CD14-positive monocyte (primary cell): ENCODE data around the gene WDR48. TPM values are rescaled to one million over a fixed set of nuclear protein-coding genes. Genes with fewer than 3 reads are reported as not detected.
A peak's percentile ranks its signal among the peaks of the same experiment; 100 is the strongest.

Experiments used
- DNase-seq, 3 donors: peaks; one replicate each; pipeline ENCODE4 v3.0.0-alpha.2; 2011 to 2022
- H2AFZ ChIP-seq: 2 replicates; pipeline ENCODE4 v1.6.0; 2012; ENCODE audit warnings: mild to moderate bottlenecking, low read depth, low read length, inconsistent platforms; ENCODE audit not compliant: insufficient read depth, poor library complexity, severe bottlenecking
- H3K27ac ChIP-seq, 2 donors: 1 replicate in 1 of 2; 2 replicates in 1 of 2; pipeline ENCODE4 v1.5.1; 2012 to 2013; ENCODE audit warnings: low read length in 2 of 2, control low read depth in 1 of 2, inconsistent platforms in 1 of 2, low read depth in 1 of 2, mild to moderate bottlenecking in 1 of 2
- H3K27me3 ChIP-seq, 2 donors: one replicate each; pipeline versions ENCODE4 v1.6.0 to v1.6.1; 2011 to 2013; ENCODE audit warnings: low read length in 2 of 2; ENCODE audit not compliant: control insufficient read depth in 2 of 2, insufficient read depth in 2 of 2
- H3K36me3 ChIP-seq, 2 donors: replicated peaks in 1 of 2; 1 replicate in 1 of 2; 2 replicates in 1 of 2; pipeline versions ENCODE4 v1.5.1 to v1.6.1; 2012 to 2013; ENCODE audit warnings: low read length in 2 of 2, control low read depth in 1 of 2, inconsistent platforms in 1 of 2, mild to moderate bottlenecking in 1 of 2; ENCODE audit not compliant: insufficient read depth in 2 of 2, control insufficient read depth in 1 of 2
- H3K4me1 ChIP-seq, 2 donors: 1 replicate in 1 of 2; 2 replicates in 1 of 2; pipeline versions ENCODE4 v1.5.1 to v1.6.1; 2012 to 2013; ENCODE audit warnings: low read length in 2 of 2, control low read depth in 1 of 2, inconsistent platforms in 1 of 2, mild to moderate bottlenecking in 1 of 2, moderate library complexity in 1 of 2; ENCODE audit not compliant: insufficient read depth in 2 of 2, control insufficient read depth in 1 of 2
- H3K4me2 ChIP-seq: replicated peaks from 2 replicates; pipeline ENCODE3; 2012; ENCODE audit warnings: low read length, moderate library complexity, mild to moderate bottlenecking; ENCODE audit not compliant: poor library complexity, severe bottlenecking; ENCODE audit errors: extremely low read depth
- H3K4me3 ChIP-seq, 3 experiments: fragments of 200-600 bp in 1 of 3; sonication (generic) in 1 of 3; replicated peaks in 1 of 3; 1 replicate in 2 of 3; 2 replicates in 1 of 3; pipeline ENCODE4 v1.5.1; 2011 to 2013; ENCODE audit warnings: low read length in 3 of 3, mild to moderate bottlenecking in 3 of 3, control low read depth in 2 of 3, low read depth in 2 of 3, inconsistent platforms in 1 of 3, moderate library complexity in 1 of 3
- H3K79me2 ChIP-seq: 2 replicates; pipeline ENCODE4 v1.6.0; 2012; ENCODE audit warnings: mild to moderate bottlenecking, control low read depth, inconsistent platforms, low read length, moderate library complexity; ENCODE audit not compliant: insufficient read depth
- H3K9ac ChIP-seq: 2 replicates; pipeline ENCODE4 v1.6.0; 2017; ENCODE audit warnings: low read length, mild to moderate bottlenecking; ENCODE audit not compliant: insufficient read depth, poor library complexity, severe bottlenecking
- H3K9me3 ChIP-seq, 2 donors: replicated peaks in 1 of 2; 1 replicate in 1 of 2; 2 replicates in 1 of 2; pipeline versions ENCODE4 v1.5.1 to v1.6.1; 2012 to 2013; ENCODE audit warnings: low read length in 2 of 2, control low read depth in 1 of 2; ENCODE audit not compliant: control insufficient read depth in 1 of 2, insufficient read depth in 1 of 2
- H4K20me1 ChIP-seq: 2 replicates; pipeline ENCODE4 v1.6.0; 2012; ENCODE audit warnings: mild to moderate bottlenecking, low read length, control low read depth, moderate library complexity; ENCODE audit not compliant: insufficient read depth
- H3K27ac Mint-ChIP-seq, 7 donors: one replicate each; pipeline ENCODE4 v1.8.0; 2020; ENCODE audit warnings: mild to moderate bottlenecking in 7 of 7, mixed read lengths in 7 of 7, moderate library complexity in 6 of 7, inconsistent platforms in 2 of 7
- H3K27me3 Mint-ChIP-seq, 3 donors: one replicate each; pipeline ENCODE4 v1.8.0; 2021 to 2022; ENCODE audit warnings: low read depth in 3 of 3, mild to moderate bottlenecking in 3 of 3, mixed read lengths in 3 of 3, moderate library complexity in 3 of 3, inconsistent platforms in 1 of 3
- H3K36me3 Mint-ChIP-seq, 2 donors: one replicate each; pipeline ENCODE4 v1.8.0; 2020; ENCODE audit warnings: mixed read lengths in 2 of 2, inconsistent platforms in 1 of 2, mild to moderate bottlenecking in 1 of 2
- H3K4me1 Mint-ChIP-seq: one replicate; pipeline ENCODE4 v1.8.0; 2020; ENCODE audit warnings: mild to moderate bottlenecking, mixed read lengths
- H3K4me3 Mint-ChIP-seq, 2 donors: one replicate each; pipeline ENCODE4 v1.8.0; 2020; ENCODE audit warnings: mild to moderate bottlenecking in 2 of 2, mixed read lengths in 2 of 2, moderate library complexity in 1 of 2
- H3K9me3 Mint-ChIP-seq, 7 donors: one replicate each; pipeline ENCODE4 v1.8.0; 2020 to 2022; ENCODE audit warnings: mixed read lengths in 7 of 7, mild to moderate bottlenecking in 6 of 7, moderate library complexity in 6 of 7, inconsistent platforms in 2 of 7
- WGBS: methylation state at CpG from one replicate; pipeline ENCODE4 v1.1.5; 2013; ENCODE audit warnings: missing lambda C conversion rate; ENCODE audit not compliant: insufficient coverage; 5-methylcytosine and 5-hydroxymethylcytosine counted together
- intact Hi-C, 2 donors: fragments of 100-400 bp; cut with micrococcal nuclease; formaldehyde crosslinking; loops; one replicate each; pipeline versions ENCODE4 v1.15.0 to v1.15.1; 2023
- polyA plus RNA-seq, 3 donors: library from polyadenylated mRNA; depleted of rRNA in 1 of 3; unstranded in 2 of 3; stranded (reverse) in 1 of 3; fragments of 300-500 nt in 2 of 3; fragments of >200 nt in 1 of 3; fragmentation: Illumina TruSeq in 2 of 3; gene quantifications; 1 replicate in 2 of 3; 2 replicates in 1 of 3; pipeline ENCODE4 v1.2.3, GENCODE V29; 2012 to 2021
- TF ChIP-seq, protein P1 (sequence below): fragments of 200-600 bp; IDR thresholded peaks from one replicate; pipeline ENCODE4 v1.8.0; 2022; ENCODE audit warnings: antibody characterized with exemption, mild to moderate bottlenecking

The WDR48 gene
- polyA plus RNA-seq, 3 donors = 15.0 to 22.7 (median 17.1) TPM

DNA sequence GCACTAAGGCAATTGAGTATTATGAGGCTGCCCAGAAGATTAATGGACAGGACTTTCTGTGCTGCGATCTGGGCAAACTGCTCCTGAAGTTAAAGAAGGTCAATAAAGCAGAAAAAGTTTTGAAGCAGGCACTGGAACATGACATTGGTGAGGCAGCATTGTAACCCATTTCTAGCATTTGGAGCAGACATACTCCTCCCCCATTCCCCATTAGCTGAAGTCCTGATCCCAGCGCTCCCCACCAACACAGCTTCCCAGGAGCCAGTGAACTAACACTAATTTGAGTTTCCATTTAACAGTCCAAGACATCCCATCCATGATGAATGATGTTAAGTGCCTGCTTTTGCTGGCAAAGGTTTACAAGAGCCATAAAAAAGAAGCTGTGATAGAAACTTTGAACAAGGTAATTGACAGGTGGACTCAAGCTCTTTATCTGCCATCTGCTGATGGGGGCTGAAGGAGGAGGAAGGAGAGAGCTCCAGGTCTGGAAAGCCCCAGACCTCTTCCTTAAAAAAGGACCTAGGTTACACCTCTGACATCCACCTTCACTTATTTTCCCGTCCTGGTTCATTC lies 79.0 kb downstream of the WDR48 start:
- H3K9ac ChIP-seq = no peak overlapping the region
- H4K20me1 ChIP-seq = no peaks in the 10 kb centered on the region
- no peak overlapping the region for H3K4me3 ChIP-seq
- no peaks in the 10 kb centered on the region for H3K9me3 ChIP-seq
- DNase-seq = no peak
- Mint-ChIP-seq H3K9me3 (peaks cover 0 to 2% (median 0%) of the 10 kb centered on the region in 7 donors), H3K27ac (no peak overlapping the region), H3K27me3 (peaks cover 0 to 2% (median 1%) of the 10 kb centered on the region in 3 donors), H3K36me3 (peaks cover 0 to 6% of the 10 kb centered on the region in 2 donors), H3K4me3 (no peak overlapping the region), H3K4me1 (peaks cover 24% of the 10 kb centered on the region)
- TF ChIP-seq, protein P1, sequence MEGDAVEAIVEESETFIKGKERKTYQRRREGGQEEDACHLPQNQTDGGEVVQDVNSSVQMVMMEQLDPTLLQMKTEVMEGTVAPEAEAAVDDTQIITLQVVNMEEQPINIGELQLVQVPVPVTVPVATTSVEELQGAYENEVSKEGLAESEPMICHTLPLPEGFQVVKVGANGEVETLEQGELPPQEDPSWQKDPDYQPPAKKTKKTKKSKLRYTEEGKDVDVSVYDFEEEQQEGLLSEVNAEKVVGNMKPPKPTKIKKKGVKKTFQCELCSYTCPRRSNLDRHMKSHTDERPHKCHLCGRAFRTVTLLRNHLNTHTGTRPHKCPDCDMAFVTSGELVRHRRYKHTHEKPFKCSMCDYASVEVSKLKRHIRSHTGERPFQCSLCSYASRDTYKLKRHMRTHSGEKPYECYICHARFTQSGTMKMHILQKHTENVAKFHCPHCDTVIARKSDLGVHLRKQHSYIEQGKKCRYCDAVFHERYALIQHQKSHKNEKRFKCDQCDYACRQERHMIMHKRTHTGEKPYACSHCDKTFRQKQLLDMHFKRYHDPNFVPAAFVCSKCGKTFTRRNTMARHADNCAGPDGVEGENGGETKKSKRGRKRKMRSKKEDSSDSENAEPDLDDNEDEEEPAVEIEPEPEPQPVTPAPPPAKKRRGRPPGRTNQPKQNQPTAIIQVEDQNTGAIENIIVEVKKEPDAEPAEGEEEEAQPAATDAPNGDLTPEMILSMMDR = no peak
- H3K4me1 ChIP-seq = peaks cover 18% of the 10 kb centered on the region in 2 donors
- H3K36me3 ChIP-seq = no peaks in the 10 kb centered on the region
- H3K4me2 ChIP-seq = no peak overlapping the region
- intact Hi-C loops = no loop called here
- 100% methylated on average over 1 of the region's 3 CpGs for WGBS
- H3K27ac ChIP-seq = no peak overlapping the region
- no peaks in the 10 kb centered on the region for H3K27me3 ChIP-seq
- no peaks in the 10 kb centered on the region for H3K79me2 ChIP-seq
- no peak overlapping the region for H2AFZ ChIP-seq

DNA sequence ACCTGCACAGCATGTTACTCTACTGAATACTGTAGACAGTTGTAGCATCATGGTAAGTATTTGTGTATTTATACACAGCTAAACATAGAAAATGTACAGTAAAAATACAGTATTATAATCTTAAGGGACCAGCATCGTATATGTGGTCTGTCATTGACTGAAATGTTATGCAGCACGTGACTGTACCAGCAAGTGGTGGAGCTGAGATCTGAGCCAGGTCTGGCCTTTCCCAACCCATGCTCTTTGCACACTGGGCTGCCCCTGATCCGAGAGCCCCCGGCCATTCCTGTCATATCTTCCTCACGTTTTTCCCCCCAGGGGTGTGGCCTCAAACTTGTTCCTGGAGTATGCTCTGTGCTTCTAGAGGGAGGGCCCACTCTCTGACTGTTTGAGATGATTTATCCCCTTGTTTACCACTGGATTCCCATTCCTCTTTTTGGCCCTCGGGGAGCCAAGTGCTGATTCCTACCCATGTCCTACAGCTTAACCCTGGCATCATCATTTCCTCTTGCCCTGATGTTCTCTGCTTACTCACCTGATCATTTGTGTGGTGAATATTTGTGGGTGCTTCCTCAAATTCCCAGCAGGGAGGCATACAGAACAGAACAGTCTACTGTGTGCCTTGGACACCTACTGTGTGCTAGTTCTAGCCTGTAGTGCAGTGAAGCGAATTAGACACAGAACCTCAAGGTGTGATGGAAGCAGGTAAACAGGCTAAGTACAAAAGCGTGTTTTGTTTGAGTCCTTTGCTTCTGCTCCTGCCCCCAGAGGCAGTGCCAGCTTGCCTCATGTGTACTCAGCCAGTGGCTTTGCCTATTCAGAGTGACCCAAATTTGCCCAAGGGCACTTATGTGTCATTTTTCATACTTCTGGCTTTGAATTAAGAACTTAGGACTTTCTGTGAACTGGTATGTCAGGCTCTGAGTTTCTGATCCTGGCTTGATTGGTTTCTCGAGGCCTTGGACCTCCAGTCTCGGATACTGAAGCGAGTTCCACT lies 80.6 kb downstream of the WDR48 start:
- Histone ChIP-seq H3K9ac (no peak overlapping the region), H3K36me3 (no peaks in the 10 kb centered on the region), H3K27ac (no peak overlapping the region), H3K79me2 (no peaks in the 10 kb centered on the region), H3K4me1 (peaks cover 6% of the 10 kb centered on the region in 2 donors), H2AFZ (no peak overlapping the region), H3K9me3 (no peaks in the 10 kb centered on the region), H3K27me3 (no peaks in the 10 kb centered on the region), H4K20me1 (no peaks in the 10 kb centered on the region), H3K4me2 (no peak overlapping the region), H3K4me3 (no peak overlapping the region)
- DNase-seq = peak in 1 of 3 donors; percentile 71
- Mint-ChIP-seq H3K27me3 (peaks cover 0 to 2% (median 1%) of the 10 kb centered on the region in 3 donors), H3K9me3 (peaks cover 0 to 2% (median 0%) of the 10 kb centered on the region in 7 donors), H3K36me3 (peaks cover 0 to 8% of the 10 kb centered on the region in 2 donors), H3K4me3 (no peak overlapping the region), H3K27ac (peak overlapping the region in 2 of 7 donors; percentile 40 to 62), H3K4me1 (peaks cover 13% of the 10 kb centered on the region)
- TF ChIP-seq, protein P1 = no peak
- WGBS = 96% methylated on average over 5 of the region's 11 CpGs
- intact Hi-C loops = no loop called here
